Measurements from ENCODE around the gene ATXN2L. TPM values are rescaled to one million over a fixed set of nuclear protein-coding genes. Genes with fewer than 3 reads are reported as not detected.

Gene ATXN2L
- total and polyA plus RNA-seq, 2 of the 13 experiments (the other 11 are each of a cell fraction or from before 2014, with no cell fraction given), result 40.8 to 55.1 TPM

DNA sequence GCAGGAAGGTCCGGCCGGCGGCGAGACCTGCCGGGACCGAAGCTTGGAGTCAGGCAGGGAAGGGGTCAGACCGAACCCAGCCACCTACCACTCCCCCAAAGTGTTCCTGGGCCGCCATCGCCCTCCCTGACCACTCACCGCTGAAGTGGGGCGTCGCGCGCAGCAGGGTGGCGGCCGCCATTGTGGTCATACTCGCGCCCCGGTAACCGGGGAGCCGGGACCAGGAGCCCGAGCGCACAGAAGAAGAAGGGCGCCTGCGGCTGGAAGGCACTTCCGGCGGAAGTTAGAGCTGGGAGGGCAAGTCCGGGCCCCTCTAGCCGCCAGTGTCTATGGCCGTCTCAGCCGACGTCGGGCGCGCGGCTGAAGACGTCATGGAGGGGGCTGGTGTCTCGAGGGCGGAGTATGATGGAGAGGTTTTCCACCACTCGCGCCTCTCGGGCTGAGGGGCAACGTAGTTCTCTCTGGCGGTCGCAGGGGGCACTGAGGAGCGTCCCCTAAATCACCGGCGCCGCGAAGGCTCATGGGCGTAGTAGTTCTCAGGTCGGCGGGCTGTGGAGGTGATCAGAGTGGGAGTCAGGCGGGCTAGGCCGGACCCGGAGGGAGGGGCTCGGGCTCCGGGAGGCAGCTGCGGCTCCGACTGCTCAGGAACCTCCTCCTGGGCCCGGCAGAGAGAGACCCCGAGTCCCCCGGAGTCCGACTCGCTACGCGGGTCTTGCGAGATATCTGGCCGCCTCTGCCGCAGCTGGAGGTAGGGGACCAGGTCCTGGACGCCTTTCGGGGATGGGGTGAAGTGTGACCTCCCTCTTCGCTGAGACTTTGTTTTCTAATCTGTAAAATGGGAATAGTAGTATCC, 23.5 kb downstream of the ATXN2L start, which contains the start of gene TUFM (continued):
- TF ChIP-seq, protein P1, sequence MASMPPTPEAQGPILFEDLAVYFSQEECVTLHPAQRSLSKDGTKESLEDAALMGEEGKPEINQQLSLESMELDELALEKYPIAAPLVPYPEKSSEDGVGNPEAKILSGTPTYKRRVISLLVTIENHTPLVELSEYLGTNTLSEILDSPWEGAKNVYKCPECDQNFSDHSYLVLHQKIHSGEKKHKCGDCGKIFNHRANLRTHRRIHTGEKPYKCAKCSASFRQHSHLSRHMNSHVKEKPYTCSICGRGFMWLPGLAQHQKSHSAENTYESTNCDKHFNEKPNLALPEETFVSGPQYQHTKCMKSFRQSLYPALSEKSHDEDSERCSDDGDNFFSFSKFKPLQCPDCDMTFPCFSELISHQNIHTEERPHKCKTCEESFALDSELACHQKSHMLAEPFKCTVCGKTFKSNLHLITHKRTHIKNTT (CRISPR knock-in tag; IDR thresholded peaks at IDR 0.05), result no peak
- TF ChIP-seq, protein P2, sequence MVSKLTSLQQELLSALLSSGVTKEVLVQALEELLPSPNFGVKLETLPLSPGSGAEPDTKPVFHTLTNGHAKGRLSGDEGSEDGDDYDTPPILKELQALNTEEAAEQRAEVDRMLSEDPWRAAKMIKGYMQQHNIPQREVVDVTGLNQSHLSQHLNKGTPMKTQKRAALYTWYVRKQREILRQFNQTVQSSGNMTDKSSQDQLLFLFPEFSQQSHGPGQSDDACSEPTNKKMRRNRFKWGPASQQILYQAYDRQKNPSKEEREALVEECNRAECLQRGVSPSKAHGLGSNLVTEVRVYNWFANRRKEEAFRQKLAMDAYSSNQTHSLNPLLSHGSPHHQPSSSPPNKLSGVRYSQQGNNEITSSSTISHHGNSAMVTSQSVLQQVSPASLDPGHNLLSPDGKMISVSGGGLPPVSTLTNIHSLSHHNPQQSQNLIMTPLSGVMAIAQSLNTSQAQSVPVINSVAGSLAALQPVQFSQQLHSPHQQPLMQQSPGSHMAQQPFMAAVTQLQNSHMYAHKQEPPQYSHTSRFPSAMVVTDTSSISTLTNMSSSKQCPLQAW (CRISPR knock-in tag; IDR thresholded peaks at IDR 0.05), result peak; percentile 96
- TF ChIP-seq ZNF720 (CRISPR knock-in tag; IDR thresholded peaks at IDR 0.05) (no peak), ZNF510 (CRISPR knock-in tag; IDR thresholded peaks at IDR 0.05; ENCODE audit: low read depth) (peak; percentile 37; the same call in 1 of the 2 replicates), ZNF788 (CRISPR knock-in tag; IDR thresholded peaks at IDR 0.05; ENCODE audit: borderline replicate concordance) (peak; percentile 99; the same call in 1 of the 2 replicates), ZNF672 (CRISPR knock-in tag; IDR thresholded peaks at IDR 0.05) (no peak), GPN1 (CRISPR knock-in tag; IDR thresholded peaks at IDR 0.05; ENCODE audit: borderline replicate concordance) (no peak), ZBTB42 (CRISPR knock-in tag; IDR thresholded peaks at IDR 0.05) (no peak; the same call in 1 of the 2 replicates), ZNF557 (CRISPR knock-in tag; IDR thresholded peaks at IDR 0.05) (0 out of 2 replicates have a peak, but pooled peaks have one; percentile 52), EED (CRISPR knock-in tag; IDR thresholded peaks at IDR 0.05) (0 out of 2 replicates have a peak, but pooled peaks have one; percentile 59), HDAC1 (CRISPR knock-in tag; IDR thresholded peaks at IDR 0.05) (peak; percentile 98), GTF2F1 (IDR thresholded peaks at IDR 0.05; ENCODE audit: low read length) (no peak), PLRG1 (conservative IDR thresholded peaks at IDR 0.05) (no peak)
- TF ChIP-seq, protein P3, sequence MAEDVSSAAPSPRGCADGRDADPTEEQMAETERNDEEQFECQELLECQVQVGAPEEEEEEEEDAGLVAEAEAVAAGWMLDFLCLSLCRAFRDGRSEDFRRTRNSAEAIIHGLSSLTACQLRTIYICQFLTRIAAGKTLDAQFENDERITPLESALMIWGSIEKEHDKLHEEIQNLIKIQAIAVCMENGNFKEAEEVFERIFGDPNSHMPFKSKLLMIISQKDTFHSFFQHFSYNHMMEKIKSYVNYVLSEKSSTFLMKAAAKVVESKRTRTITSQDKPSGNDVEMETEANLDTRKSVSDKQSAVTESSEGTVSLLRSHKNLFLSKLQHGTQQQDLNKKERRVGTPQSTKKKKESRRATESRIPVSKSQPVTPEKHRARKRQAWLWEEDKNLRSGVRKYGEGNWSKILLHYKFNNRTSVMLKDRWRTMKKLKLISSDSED (CRISPR knock-in tag; IDR thresholded peaks at IDR 0.05), result no peak
- TF ChIP-seq, protein P4, sequence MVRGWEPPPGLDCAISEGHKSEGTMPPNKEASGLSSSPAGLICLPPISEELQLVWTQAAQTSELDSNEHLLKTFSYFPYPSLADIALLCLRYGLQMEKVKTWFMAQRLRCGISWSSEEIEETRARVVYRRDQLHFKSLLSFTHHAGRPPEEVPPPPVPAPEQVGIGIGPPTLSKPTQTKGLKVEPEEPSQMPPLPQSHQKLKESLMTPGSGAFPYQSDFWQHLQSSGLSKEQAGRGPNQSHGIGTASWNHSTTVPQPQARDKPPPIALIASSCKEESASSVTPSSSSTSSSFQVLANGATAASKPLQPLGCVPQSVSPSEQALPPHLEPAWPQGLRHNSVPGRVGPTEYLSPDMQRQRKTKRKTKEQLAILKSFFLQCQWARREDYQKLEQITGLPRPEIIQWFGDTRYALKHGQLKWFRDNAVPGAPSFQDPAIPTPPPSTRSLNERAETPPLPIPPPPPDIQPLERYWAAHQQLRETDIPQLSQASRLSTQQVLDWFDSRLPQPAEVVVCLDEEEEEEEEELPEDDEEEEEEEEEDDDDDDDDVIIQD (CRISPR knock-in tag; IDR thresholded peaks at IDR 0.05; ENCODE audit: low read depth), result peak; percentile 57; the same call in 1 of the 2 replicates
- TF ChIP-seq, protein P5, sequence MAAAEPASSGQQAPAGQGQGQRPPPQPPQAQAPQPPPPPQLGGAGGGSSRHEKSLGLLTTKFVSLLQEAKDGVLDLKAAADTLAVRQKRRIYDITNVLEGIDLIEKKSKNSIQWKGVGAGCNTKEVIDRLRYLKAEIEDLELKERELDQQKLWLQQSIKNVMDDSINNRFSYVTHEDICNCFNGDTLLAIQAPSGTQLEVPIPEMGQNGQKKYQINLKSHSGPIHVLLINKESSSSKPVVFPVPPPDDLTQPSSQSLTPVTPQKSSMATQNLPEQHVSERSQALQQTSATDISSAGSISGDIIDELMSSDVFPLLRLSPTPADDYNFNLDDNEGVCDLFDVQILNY (CRISPR knock-in tag; conservative IDR thresholded peaks at IDR 0.05), result no peak
- TF ChIP-seq, protein P6, sequence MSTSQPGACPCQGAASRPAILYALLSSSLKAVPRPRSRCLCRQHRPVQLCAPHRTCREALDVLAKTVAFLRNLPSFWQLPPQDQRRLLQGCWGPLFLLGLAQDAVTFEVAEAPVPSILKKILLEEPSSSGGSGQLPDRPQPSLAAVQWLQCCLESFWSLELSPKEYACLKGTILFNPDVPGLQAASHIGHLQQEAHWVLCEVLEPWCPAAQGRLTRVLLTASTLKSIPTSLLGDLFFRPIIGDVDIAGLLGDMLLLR (CRISPR knock-in tag; IDR thresholded peaks at IDR 0.05), result no peak
- TF ChIP-seq, protein P7, sequence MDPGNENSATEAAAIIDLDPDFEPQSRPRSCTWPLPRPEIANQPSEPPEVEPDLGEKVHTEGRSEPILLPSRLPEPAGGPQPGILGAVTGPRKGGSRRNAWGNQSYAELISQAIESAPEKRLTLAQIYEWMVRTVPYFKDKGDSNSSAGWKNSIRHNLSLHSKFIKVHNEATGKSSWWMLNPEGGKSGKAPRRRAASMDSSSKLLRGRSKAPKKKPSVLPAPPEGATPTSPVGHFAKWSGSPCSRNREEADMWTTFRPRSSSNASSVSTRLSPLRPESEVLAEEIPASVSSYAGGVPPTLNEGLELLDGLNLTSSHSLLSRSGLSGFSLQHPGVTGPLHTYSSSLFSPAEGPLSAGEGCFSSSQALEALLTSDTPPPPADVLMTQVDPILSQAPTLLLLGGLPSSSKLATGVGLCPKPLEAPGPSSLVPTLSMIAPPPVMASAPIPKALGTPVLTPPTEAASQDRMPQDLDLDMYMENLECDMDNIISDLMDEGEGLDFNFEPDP (CRISPR knock-in tag; conservative IDR thresholded peaks at IDR 0.05), result no peak
- TF ChIP-seq, protein P8, sequence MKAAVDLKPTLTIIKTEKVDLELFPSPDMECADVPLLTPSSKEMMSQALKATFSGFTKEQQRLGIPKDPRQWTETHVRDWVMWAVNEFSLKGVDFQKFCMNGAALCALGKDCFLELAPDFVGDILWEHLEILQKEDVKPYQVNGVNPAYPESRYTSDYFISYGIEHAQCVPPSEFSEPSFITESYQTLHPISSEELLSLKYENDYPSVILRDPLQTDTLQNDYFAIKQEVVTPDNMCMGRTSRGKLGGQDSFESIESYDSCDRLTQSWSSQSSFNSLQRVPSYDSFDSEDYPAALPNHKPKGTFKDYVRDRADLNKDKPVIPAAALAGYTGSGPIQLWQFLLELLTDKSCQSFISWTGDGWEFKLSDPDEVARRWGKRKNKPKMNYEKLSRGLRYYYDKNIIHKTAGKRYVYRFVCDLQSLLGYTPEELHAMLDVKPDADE (CRISPR knock-in tag; IDR thresholded peaks at IDR 0.05), result no peak
